Glomerular visceral epithelial cell (primary cell): Measurements from ENCODE around the gene EXOC3.
"Not testable (repeated sequence)": the region's sequence is repeated elsewhere in the genome, so short reads cannot be mapped to it uniquely, and the experiment has no call there.

Experiments used
- DNase-seq: peaks from one replicate; pipeline ENCODE4 v3.0.0-alpha.2; 2016; ENCODE audit errors: extremely low spot score

The EXOC3 gene

GRCh38 chr5:407051-407450 is 35.9 kb upstream of the EXOC3 start:
- DNase-seq: no peak

GRCh38 chr5:407801-408268 is 35.1 kb upstream of the EXOC3 start:
- DNase-seq: no peak

- DNase-seq: no peak
Measured at GRCh38 chr5:410911-411517, 32.0 kb upstream of the EXOC3 start.

DNA sequence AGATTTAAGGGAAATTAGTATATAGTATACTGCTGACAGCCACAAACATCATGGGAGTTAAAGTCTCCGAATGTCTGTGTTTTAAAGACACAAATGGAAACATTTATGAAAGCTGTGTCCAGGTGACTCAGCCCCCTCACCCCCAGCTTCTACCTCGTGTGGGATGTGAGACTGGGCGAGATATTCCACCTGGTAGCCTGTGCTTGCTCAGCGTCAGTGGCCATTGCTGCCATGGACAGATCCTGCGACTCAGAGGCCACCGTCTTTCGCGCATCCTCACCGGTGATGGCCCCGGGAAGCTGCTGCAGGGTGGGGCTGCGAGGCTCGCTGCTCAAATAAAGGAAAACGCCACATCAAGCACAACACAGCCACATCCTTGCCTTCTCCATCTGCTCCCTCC is 31.2 kb upstream of the EXOC3 start:
- DNase-seq: no peak

GRCh38 chr5:414991-415927 is 27.7 kb upstream of the EXOC3 start:
- not testable (repeated sequence) for DNase-seq

- DNase-seq: no peak
Measured at GRCh38 chr5:415928-416635, 26.9 kb upstream of the EXOC3 start.

- no peak for DNase-seq
Measured at GRCh38 chr5:416636-416960, 26.4 kb upstream of the EXOC3 start.

DNA sequence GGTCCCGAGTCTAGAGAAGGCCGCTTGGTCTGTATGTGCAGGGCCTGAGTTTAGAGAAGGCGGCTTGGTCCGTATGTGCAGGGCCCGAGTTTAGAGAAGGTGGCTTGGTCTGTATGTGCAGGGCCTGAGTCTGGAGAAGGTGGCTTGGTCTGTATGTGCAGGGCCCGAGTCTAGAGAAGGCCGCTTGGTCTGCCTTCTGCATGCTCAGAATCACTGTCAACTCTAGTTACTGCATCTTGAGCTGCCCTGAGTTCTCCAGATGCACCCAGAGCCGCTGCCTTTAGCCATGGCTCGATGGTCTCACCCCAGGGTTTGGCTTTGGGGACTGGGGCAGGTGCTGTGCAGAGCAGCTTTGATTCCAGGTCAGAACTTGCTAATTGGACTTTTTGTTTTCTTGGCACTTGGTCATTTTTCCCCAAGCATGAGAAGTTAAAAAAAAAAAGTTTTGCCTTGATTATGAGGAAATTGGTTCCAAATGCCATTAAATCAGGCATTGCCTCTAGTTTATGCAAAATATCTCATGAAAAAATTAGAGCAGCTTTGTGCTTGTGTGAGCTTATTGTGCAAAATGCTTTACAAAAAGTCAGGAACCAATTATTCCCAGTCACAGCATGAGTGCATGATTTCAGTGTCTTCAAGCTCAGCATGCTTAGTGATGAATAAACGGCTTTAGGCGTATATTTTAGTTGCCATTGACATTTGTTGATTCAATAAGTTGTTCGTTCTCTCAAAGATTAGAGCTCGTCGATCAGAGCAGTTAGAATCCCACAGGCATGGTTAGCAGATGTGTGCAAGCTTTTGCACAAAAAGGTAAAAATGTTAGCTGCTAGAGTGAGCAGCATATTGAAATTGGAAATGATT is 25.4 kb upstream of the EXOC3 start:
- DNase-seq: no peak

- DNase-seq: peak; percentile 55
Measured at GRCh38 chr5:418162-419121, 24.5 kb upstream of the EXOC3 start.

- DNase-seq: no peak
Measured at GRCh38 chr5:419970-420369, 23.0 kb upstream of the EXOC3 start.

- DNase-seq: no peak
Measured at GRCh38 chr5:420632-421286, 22.2 kb upstream of the EXOC3 start.

- DNase-seq: no peak
Measured at GRCh38 chr5:421287-421880, 21.6 kb upstream of the EXOC3 start.

GRCh38 chr5:421901-422300 is 21.1 kb upstream of the EXOC3 start:
- DNase-seq: no peak

DNA sequence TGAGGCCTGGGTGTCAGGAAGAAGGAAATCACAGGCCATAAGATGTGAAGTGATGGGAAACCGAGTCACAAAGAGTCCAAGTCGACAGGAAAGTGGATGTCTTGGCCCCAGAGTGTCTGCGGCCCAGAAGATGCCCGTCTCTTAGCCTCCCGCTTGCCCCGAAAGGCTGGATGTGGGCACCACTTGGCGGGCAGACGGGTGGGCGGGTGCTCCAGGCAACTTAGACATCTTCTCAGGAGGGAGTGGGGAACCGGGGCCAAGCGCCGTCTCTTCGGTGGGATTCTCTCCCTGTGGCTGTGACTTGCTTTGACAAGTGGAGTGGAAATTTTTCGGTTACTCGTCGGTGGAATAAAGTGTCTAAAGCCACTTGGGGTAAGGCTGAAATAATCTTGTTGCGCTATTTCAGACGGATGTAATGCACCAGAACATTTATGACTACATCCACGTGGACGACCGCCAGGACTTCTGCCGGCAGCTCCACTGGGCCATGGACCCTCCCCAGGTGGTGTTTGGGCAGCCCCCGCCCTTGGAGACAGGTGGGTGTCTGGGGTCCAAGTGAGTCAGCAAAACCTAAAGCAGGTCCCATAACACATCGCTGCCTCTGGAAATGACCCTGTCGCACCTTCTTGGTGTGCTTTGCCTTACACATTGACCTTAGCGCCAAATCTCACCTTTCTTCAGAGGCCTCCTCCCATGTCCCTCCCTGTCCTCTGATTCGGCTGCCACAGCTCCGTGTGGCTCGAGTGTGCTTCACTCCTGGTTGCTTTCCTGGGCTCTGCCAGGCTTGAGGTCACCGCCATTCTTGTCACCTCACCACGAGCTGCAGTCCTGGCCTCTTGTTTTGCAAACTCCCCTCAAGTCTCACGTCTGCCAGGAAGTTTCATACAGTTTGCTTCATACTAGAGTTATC is 20.4 kb upstream of the EXOC3 start:
- no peak for DNase-seq

DNA sequence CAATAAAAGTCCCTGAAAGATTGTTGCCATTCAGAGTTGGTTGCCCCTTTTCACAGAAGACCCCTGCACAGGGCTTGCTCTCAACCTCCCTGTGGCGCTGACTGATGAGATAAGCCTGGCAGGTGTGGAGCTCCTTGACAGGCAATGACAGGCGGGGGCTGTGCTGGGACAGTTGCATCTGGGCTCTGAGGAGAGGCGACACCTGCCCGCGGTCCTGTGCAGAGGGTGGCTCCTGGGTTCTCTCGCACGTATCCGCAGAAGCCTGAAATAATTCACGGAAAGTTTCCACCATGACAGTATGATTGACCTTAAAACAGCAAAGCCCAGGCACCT is 19.8 kb upstream of the EXOC3 start:
- DNase-seq: no peak

- no peak for DNase-seq
Measured at GRCh38 chr5:423626-424261, 19.2 kb upstream of the EXOC3 start.

- DNase-seq: peak; percentile 40
Measured at GRCh38 chr5:424301-425110, 18.5 kb upstream of the EXOC3 start.
